Progenitor cell of endocrine pancreas (in vitro differentiated cells): ENCODE data around the gene FASN. TPM values are rescaled to one million over a fixed set of nuclear protein-coding genes. Genes with fewer than 3 reads are reported as not detected.

Source experiments
- DNase-seq: peaks from one replicate; pipeline ENCODE4 v3.0.0; 2021; ENCODE audit warnings: low spot score; ENCODE audit not compliant: unreplicated experiment
- H3K27ac Mint-ChIP-seq: 2 replicates; pipeline ENCODE4 v1.8.0; 2021; ENCODE audit warnings: mild to moderate bottlenecking, moderate library complexity, mixed read lengths
- H3K27me3 Mint-ChIP-seq: 2 replicates; pipeline ENCODE4 v1.8.0; 2021; ENCODE audit warnings: mixed read lengths
- H3K36me3 Mint-ChIP-seq: 2 replicates; pipeline ENCODE4 v1.8.0; 2022; ENCODE audit warnings: mixed read lengths; ENCODE audit not compliant: insufficient read depth
- H3K4me1 Mint-ChIP-seq: 2 replicates; pipeline ENCODE4 v1.8.0; 2021; ENCODE audit warnings: low read depth, mixed read lengths
- H3K4me3 Mint-ChIP-seq: 2 replicates; pipeline ENCODE4 v1.8.0; 2021; ENCODE audit warnings: low read depth, mild to moderate bottlenecking, moderate library complexity, mixed read lengths
- H3K9me3 Mint-ChIP-seq: 2 replicates; pipeline ENCODE4 v1.8.0; 2021; ENCODE audit warnings: low read depth, mixed read lengths
- total RNA-seq: library from RNA; stranded (reverse); gene quantifications from 2 replicates; pipeline ENCODE4 v1.2.1, GENCODE V29; 2021
- TF ChIP-seq, protein P1 (sequence below): fragments of 200-600 bp; sonication (generic); IDR thresholded peaks from one replicate; pipeline ENCODE4 v1.5.0; 2021; ENCODE audit warnings: antibody characterized with exemption, mild to moderate bottlenecking; ENCODE audit not compliant: unreplicated experiment

The FASN gene
- total RNA-seq, 1 donor from 2014 or later = 308 TPM

DNA sequence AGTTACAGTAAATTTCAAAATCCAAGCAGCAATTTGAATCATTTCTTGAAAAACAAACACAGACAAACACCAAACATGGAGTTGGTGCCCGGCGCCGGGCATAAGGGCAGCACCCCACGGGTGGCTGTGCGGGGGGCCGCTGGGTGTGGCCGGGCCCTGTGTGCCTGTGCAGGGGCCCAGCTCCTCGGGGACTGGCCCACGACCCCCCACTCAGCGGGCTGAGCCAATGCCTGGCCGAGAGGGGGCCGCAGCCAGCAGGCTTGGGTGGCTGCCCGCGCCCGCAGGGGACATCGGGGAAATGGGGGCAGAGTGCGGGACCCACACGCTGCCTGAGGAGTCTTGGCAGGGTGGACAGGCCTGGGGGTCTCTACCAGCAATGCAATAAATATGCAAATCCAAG, 19.6 kb downstream of the FASN start:
- TF ChIP-seq, protein P1, sequence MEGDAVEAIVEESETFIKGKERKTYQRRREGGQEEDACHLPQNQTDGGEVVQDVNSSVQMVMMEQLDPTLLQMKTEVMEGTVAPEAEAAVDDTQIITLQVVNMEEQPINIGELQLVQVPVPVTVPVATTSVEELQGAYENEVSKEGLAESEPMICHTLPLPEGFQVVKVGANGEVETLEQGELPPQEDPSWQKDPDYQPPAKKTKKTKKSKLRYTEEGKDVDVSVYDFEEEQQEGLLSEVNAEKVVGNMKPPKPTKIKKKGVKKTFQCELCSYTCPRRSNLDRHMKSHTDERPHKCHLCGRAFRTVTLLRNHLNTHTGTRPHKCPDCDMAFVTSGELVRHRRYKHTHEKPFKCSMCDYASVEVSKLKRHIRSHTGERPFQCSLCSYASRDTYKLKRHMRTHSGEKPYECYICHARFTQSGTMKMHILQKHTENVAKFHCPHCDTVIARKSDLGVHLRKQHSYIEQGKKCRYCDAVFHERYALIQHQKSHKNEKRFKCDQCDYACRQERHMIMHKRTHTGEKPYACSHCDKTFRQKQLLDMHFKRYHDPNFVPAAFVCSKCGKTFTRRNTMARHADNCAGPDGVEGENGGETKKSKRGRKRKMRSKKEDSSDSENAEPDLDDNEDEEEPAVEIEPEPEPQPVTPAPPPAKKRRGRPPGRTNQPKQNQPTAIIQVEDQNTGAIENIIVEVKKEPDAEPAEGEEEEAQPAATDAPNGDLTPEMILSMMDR = no peak
- DNase-seq = no peak
- no peaks in the 10 kb centered on the region for H3K9me3 Mint-ChIP-seq
- peaks cover 10% of the 10 kb centered on the region for H3K27me3 Mint-ChIP-seq
- H3K4me3 Mint-ChIP-seq = no peak overlapping the region
- H3K36me3 Mint-ChIP-seq = peaks cover 2% of the 10 kb centered on the region
- H3K4me1 Mint-ChIP-seq = no peaks in the 10 kb centered on the region
- no peak overlapping the region for H3K27ac Mint-ChIP-seq

DNA sequence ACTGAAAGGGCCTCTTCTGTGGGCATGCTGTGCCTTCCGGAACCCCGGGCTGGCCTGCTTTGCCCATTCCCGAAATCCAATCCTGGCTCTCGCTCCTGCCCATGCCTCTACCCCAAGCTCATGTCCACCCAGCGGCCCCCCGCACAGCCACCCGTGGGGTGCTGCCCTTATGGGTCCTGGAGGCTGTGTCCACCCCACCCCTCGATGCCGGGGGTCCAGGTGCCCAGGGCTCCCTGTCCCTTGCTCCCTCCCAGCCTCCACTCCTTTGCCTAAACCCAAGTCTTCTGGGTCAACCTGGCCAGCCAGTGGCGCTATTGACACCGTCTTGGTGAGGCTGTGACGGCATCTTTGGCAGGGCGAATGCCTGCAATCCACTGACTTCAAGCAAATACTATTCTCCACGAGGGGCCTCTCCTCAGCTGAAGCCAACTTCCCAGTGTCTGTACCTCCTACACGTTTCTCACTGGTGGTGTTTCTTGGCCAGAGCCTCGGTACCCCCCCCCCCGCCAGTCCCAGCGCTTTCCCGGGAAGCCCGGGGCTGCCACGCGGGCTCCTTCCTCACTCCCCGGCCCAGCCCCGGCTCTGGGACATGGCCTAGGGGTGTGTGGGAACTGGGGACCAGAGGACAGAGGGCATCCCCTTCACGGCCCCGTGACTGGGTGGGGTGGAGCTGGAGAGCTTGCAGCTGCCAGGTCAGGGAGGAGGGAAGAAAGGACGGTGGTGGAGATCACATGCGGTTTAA, 20.2 kb downstream of the FASN start:
- no peak overlapping the region for H3K4me3 Mint-ChIP-seq
- H3K4me1 Mint-ChIP-seq = no peaks in the 10 kb centered on the region
- peaks cover 2% of the 10 kb centered on the region for H3K36me3 Mint-ChIP-seq
- no peaks in the 10 kb centered on the region for H3K9me3 Mint-ChIP-seq
- no peak for DNase-seq
- TF ChIP-seq, protein P1 = no peak
- no peak overlapping the region for H3K27ac Mint-ChIP-seq
- H3K27me3 Mint-ChIP-seq = peaks cover 13% of the 10 kb centered on the region

DNA sequence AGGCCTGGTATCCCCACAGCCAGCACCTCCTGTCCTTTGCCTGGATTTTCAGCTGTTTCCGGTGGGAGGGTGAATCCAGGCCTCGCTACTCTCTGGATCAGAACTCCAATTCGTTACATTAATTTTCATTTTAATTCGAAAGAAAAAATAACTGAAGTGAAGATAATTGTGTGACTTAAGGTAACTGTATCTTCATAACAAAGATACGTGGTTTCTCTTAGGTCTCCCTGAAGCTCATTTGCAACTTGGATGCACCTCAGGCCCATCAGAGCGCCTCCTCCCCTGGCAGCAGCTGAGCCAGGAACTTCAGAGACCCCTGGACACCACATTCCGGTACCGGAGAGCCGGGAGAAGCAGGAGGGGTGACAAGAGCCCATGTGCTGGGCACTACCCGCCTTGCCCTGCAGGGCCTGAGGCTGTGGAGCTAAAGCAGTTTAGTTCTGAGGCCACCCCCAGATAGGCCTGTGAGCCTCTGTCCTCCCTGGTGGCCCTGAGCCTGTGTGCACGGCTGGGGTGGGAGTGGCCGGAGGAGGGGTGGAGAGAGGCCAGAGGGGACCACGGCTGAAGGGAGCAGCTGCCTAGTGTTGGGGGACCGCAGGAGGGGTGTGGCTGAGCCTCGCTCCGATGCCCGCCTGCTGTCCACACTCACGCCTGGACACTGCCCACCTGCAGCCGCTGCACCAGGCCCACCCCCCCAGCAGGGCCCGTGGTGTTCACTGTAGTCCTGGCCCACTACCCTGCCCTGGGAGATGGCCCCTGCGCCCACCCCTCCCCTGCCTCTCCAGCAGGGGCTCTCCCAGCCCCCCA, 21.0 kb downstream of the FASN start:
- Mint-ChIP-seq H3K9me3 (no peaks in the 10 kb centered on the region), H3K27ac (no peak overlapping the region), H3K27me3 (peaks cover 16% of the 10 kb centered on the region), H3K36me3 (peaks cover 2% of the 10 kb centered on the region), H3K4me3 (no peak overlapping the region), H3K4me1 (no peaks in the 10 kb centered on the region)
- no peak for DNase-seq
- TF ChIP-seq, protein P1 = no peak

DNA sequence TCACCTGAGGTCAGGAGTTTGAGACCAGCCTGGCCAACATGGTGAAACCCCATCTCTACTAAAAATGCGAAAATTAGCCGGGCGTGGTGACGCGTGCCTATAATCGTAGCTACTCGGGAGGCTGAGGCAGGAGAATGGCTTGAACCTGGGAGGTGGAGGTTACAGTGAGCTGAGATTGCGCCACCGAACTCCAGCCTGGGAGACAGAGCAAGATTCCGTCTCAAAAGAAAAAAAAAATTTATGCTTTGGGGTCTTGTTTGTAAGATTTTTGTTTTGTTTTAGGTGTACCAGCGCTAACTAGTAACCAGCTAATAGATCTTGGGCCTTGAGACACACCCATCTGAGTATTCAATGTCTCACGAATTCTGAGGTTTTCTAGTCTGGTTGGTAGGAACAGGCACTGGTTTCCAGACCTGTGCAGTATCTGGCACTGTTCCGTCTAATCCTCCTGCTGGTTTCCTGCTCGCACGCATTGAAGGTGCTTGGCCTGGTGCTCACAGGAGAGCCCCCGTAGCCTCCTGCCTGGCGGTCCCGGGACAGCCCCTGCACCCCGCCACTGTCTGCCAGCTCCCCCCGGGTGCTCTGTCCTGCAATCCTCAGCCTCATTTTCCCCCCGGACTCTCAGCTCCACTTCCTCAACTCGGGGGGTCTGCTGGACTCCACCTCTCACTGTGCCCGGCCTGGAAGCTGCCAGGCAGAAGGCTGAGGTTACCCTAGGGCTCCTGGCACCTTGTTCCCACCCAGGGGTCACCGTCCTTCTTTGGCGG, 21.8 kb downstream of the FASN start:
- TF ChIP-seq, protein P1 = no peak
- Mint-ChIP-seq H3K36me3 (peaks cover 2% of the 10 kb centered on the region), H3K27me3 (peaks cover 16% of the 10 kb centered on the region), H3K4me1 (no peaks in the 10 kb centered on the region), H3K9me3 (no peaks in the 10 kb centered on the region), H3K4me3 (no peak overlapping the region), H3K27ac (no peak overlapping the region)
- no peak for DNase-seq

DNA sequence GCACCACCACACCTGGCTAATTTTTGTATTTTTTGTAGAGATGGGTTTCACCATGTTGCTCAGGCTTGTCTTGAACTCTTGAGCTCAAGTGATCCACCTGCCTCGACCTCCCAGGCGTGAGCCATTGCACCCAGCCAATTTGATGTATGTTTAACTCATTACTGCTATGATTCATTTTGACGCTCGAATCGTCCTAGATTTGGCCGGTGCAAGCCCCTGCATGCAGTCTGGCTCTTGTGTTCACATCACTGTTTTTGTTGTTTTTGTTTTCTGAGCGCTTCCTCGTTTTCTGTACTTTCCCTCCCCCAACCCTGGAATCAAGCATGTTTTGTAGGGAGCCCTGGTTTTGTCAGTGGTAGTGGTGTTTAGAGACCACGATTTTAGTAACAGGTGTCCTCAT, 24.6 kb downstream of the FASN start:
- no peak for DNase-seq
- Mint-ChIP-seq H3K27me3 (peaks cover 20% of the 10 kb centered on the region), H3K36me3 (peaks cover 2% of the 10 kb centered on the region), H3K4me1 (no peaks in the 10 kb centered on the region), H3K9me3 (no peaks in the 10 kb centered on the region), H3K4me3 (no peak overlapping the region), H3K27ac (no peak overlapping the region)
- TF ChIP-seq, protein P1 = no peak
